ENCODE results near the gene ENOX2. TPM values are rescaled to one million over a fixed set of nuclear protein-coding genes. Genes with fewer than 3 reads are reported as not detected.

ENOX2 gene
- total RNA-seq, 3 donors from 2014 or later, result 10.9 to 14.9 (median 13.0) TPM

GRCh38 chrX:130775849-130776248 lies 127.2 kb downstream of the ENOX2 start:
- Mint-ChIP-seq H3K4me1 (ENCODE audit: low read depth) (no peaks in the 10 kb centered on the region), H3K9me3 (no peaks in the 10 kb centered on the region), H3K4me3 (no peak overlapping the region), H3K27me3 (ENCODE audit: low read depth) (no peaks in the 10 kb centered on the region), H3K36me3 (ENCODE audit: insufficient read depth) (peaks cover 19% of the 10 kb centered on the region)
- DNase-seq (no peak), ATAC-seq (no peak)

- no peaks in the 10 kb centered on the region for H3K4me1 Mint-ChIP-seq (ENCODE audit: low read depth)
- H3K36me3 Mint-ChIP-seq (ENCODE audit: insufficient read depth), result peaks cover 5% of the 10 kb centered on the region
- no peaks in the 10 kb centered on the region for H3K27me3 Mint-ChIP-seq (ENCODE audit: low read depth)
- H3K9me3 Mint-ChIP-seq, result no peaks in the 10 kb centered on the region
- H3K4me3 Mint-ChIP-seq, result no peak overlapping the region
- no peak for DNase-seq
- ATAC-seq, result no peak
Observed at GRCh38 chrX:130772776-130773143, 130.2 kb downstream of the ENOX2 start.

DNA sequence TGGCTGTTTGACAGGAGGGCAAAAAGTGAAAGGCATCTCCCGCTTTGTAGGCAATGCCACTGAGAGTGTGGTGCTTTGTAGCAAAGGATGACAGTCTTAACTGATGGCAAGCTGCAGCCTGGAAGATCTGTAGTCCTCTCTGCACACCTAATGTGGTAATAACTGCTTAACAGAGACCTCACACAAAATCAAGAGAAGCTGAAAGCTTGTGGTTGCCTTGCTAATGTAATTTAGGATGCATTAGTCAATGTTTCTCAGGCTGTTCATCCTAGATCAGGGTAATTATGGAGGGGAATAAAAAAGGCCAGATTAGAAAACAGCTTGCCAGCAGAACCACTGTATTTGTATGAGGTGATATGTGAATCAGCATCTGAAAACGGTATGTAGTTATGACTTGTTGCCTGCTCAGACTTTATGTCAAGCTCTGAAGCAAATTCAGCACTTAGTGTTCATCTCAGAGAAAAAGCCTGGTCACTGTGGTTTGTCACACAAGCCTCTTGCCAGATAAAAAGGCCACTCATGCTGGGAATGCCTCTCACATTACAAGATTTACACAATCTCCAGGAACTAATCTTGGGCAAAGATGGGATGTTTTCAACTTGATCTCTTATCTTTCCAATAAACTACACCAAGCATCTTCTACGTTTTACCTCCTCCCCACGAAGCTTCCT lies 130.8 kb downstream of the ENOX2 start:
- no peak for DNase-seq
- no peak for ATAC-seq
- Mint-ChIP-seq H3K36me3 (ENCODE audit: insufficient read depth) (peaks cover 6% of the 10 kb centered on the region), H3K4me3 (no peak overlapping the region), H3K9me3 (no peaks in the 10 kb centered on the region), H3K27me3 (ENCODE audit: low read depth) (no peaks in the 10 kb centered on the region), H3K4me1 (ENCODE audit: low read depth) (no peaks in the 10 kb centered on the region)

DNA sequence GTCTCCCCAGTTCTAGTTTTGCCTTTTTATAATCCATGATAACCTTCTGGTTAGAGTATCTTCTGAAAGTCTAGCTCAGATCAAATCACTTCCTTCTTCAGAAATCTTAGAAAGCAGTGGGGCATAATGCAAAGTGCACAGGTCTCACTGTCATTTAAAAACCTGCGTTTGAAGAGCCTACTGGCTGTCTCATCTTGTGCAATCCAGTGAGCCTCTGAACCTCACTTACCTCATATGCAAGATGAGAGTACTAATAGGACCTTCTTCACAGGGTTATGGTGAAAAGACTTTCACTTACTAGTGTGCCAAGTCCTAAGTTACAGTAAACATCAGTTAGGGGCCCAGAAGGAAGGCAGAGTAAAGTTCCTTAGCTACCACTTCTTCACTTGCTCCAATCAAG lies 131.4 kb downstream of the ENOX2 start:
- Mint-ChIP-seq H3K4me1 (ENCODE audit: low read depth) (no peaks in the 10 kb centered on the region), H3K27me3 (ENCODE audit: low read depth) (no peaks in the 10 kb centered on the region), H3K36me3 (ENCODE audit: insufficient read depth) (peaks cover 4% of the 10 kb centered on the region), H3K9me3 (no peaks in the 10 kb centered on the region), H3K4me3 (no peak overlapping the region)
- no peak for DNase-seq
- no peak for ATAC-seq

- H3K9me3 Mint-ChIP-seq, result no peaks in the 10 kb centered on the region
- H3K27me3 Mint-ChIP-seq (ENCODE audit: low read depth), result no peaks in the 10 kb centered on the region
Observed at GRCh38 chrX:130771230-130771629, 131.8 kb downstream of the ENOX2 start.

GRCh38 chrX:130770615-130771014 lies 132.4 kb downstream of the ENOX2 start:
- Mint-ChIP-seq H3K4me3 (no peak overlapping the region), H3K36me3 (ENCODE audit: insufficient read depth) (peaks cover 4% of the 10 kb centered on the region), H3K4me1 (ENCODE audit: low read depth) (no peaks in the 10 kb centered on the region), H3K27me3 (ENCODE audit: low read depth) (no peaks in the 10 kb centered on the region), H3K9me3 (no peaks in the 10 kb centered on the region)
- DNase-seq (no peak), ATAC-seq (peak in 1 of 2 donors; percentile 21)

More at GRCh38 chrX:130771230-130771629, 131.8 kb downstream of the ENOX2 start:
- no peaks in the 10 kb centered on the region for H3K4me1 Mint-ChIP-seq (ENCODE audit: low read depth)
- no peak overlapping the region for H3K4me3 Mint-ChIP-seq
- DNase-seq (no peak), ATAC-seq (no peak)
- peaks cover 4% of the 10 kb centered on the region for H3K36me3 Mint-ChIP-seq (ENCODE audit: insufficient read depth)

DNA sequence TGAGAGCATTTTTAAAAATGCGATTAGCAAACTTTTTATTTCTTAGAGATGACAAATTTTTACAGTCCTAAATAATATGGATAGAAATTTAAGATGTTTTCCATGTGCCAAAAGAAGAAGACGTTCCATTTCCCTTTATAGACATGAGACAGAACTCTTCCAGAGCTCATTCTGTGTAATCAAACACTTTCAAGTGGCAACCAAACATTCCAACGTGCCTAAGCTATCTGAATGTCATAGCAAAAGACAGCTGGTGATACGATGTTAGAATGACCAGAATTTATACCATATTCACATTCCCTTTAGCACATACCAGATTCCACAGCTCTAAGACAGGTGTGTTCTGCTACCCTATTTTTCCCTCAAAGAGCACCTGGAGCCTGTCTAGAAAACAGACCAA lies 133.2 kb downstream of the ENOX2 start:
- Mint-ChIP-seq H3K27me3 (ENCODE audit: low read depth) (no peaks in the 10 kb centered on the region), H3K4me1 (ENCODE audit: low read depth) (no peaks in the 10 kb centered on the region), H3K36me3 (ENCODE audit: insufficient read depth) (peaks cover 4% of the 10 kb centered on the region), H3K4me3 (no peak overlapping the region), H3K9me3 (no peaks in the 10 kb centered on the region)
- ATAC-seq, result no peak
- no peak for DNase-seq

DNA sequence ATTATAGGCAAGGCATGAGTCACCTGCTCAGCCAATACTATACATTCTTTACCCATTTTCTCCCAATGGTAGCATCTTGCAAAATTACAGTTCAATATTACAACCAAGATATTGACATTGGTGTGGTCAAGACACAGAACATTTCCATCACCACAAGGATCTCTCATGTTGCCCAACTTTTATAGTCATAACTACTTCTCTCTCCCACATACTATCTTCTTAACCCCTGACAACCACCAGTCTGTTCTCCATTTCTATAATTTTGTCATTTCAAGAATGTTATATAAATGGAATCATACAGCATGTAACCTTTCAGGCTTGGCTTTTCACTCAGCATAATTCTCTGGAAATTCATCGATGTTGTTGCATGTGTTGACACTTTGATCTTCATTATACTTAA lies 144.9 kb downstream of the ENOX2 start:
- peaks cover 4% of the 10 kb centered on the region for H3K36me3 Mint-ChIP-seq (ENCODE audit: insufficient read depth)
- DNase-seq (no peak), ATAC-seq (no peak)
- H3K27me3 Mint-ChIP-seq (ENCODE audit: low read depth), result no peaks in the 10 kb centered on the region
- no peak overlapping the region for H3K4me3 Mint-ChIP-seq
- H3K9me3 Mint-ChIP-seq, result no peaks in the 10 kb centered on the region
- H3K4me1 Mint-ChIP-seq (ENCODE audit: low read depth), result no peaks in the 10 kb centered on the region

- DNase-seq (no peak), ATAC-seq (no peak)
- no peaks in the 10 kb centered on the region for H3K9me3 Mint-ChIP-seq
- H3K27me3 Mint-ChIP-seq (ENCODE audit: low read depth), result no peaks in the 10 kb centered on the region
- H3K36me3 Mint-ChIP-seq (ENCODE audit: insufficient read depth), result peaks cover 4% of the 10 kb centered on the region
- no peaks in the 10 kb centered on the region for H3K4me1 Mint-ChIP-seq (ENCODE audit: low read depth)
- no peak overlapping the region for H3K4me3 Mint-ChIP-seq
Observed at GRCh38 chrX:130756233-130756632, 146.8 kb downstream of the ENOX2 start.

DNA sequence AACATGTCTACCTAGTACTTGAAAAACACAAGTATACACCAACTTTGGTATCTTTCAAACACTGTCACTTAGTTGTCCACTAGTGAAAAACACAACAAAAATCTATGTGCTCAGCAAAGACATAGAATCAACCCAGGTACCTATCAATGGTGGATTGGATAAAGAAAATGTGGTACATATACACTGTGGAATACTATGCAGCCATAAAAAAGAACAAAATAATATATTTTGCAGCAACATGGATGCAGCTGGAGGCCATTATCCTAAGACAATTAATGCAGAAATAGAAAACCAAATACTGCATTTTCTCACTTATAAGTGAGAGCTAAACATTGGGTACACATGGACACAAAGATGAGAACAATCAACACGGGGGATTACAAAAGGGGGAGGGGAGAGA lies 148.7 kb downstream of the ENOX2 start:
- H3K27me3 Mint-ChIP-seq (ENCODE audit: low read depth), result no peaks in the 10 kb centered on the region
- ATAC-seq, result no peak
- H3K4me3 Mint-ChIP-seq, result no peak overlapping the region
- no peaks in the 10 kb centered on the region for H3K4me1 Mint-ChIP-seq (ENCODE audit: low read depth)
- H3K9me3 Mint-ChIP-seq, result no peaks in the 10 kb centered on the region
- no peak for DNase-seq
- H3K36me3 Mint-ChIP-seq (ENCODE audit: insufficient read depth), result peaks cover 4% of the 10 kb centered on the region

DNA sequence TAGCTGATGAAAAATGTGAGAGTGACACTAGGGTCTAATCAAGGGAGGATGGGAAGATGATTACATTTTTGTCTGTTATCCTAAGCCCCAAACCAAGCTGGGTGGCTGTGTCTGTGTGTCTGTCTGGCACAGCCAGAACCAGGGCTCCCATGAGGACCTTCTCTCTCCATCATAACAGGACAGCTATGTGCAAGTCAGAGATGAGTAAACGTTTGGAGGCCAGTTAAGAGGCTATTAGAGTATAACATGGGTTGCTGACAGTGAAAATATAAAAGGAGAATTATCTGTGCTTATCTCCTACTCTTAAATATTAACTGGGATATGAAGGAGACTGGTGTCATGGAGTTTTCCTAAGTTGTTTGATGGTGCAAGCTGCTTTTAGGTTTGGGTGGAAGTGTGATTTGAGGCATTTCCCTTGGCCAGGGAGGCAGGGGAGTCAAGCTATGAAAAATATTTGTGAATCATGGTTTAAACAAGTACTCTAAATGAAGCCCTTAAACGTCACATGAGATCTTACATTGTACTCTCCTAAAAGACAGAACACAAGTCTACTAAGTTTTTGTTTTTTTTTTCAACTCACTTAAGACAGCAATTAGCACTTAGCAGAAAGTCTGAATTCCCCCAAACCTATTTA lies 156.2 kb downstream of the ENOX2 start:
- H3K36me3 Mint-ChIP-seq (ENCODE audit: insufficient read depth), result no peaks in the 10 kb centered on the region
- H3K4me3 Mint-ChIP-seq, result no peak overlapping the region
- ATAC-seq (no peak), DNase-seq (no peak)
- no peaks in the 10 kb centered on the region for H3K4me1 Mint-ChIP-seq (ENCODE audit: low read depth)
- H3K9me3 Mint-ChIP-seq, result no peaks in the 10 kb centered on the region
- H3K27me3 Mint-ChIP-seq (ENCODE audit: low read depth), result no peaks in the 10 kb centered on the region

- Mint-ChIP-seq H3K27me3 (ENCODE audit: low read depth) (no peaks in the 10 kb centered on the region), H3K9me3 (no peaks in the 10 kb centered on the region), H3K4me3 (no peak overlapping the region), H3K4me1 (ENCODE audit: low read depth) (no peaks in the 10 kb centered on the region), H3K36me3 (ENCODE audit: insufficient read depth) (no peaks in the 10 kb centered on the region)
- ATAC-seq (no peak), DNase-seq (no peak)
Observed at GRCh38 chrX:130746077-130746476, 156.9 kb downstream of the ENOX2 start.

DNA sequence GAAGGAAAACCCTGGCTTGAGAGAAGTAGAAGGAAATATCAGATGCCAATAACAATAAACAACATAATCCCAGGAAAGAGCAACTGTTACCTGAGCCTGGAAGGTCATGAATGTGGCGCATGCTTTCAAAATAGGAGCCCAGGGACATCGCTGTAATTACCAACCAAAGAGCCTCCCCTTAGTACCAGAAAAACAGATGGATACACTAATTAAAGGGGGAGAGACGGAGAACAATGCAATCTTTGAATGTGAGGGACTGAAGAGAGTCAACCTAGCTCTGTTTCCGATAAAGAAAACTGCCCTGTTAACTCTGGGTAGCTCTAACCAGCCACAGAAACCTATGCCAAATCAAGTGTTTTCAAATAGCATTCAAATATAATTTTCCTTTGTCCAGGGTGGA lies 161.4 kb downstream of the ENOX2 start:
- H3K9me3 Mint-ChIP-seq, result no peaks in the 10 kb centered on the region
- peaks cover 7% of the 10 kb centered on the region for H3K36me3 Mint-ChIP-seq (ENCODE audit: insufficient read depth)
- ATAC-seq (no peak), DNase-seq (no peak)
- H3K4me1 Mint-ChIP-seq (ENCODE audit: low read depth), result no peaks in the 10 kb centered on the region
- H3K4me3 Mint-ChIP-seq, result no peak overlapping the region
- no peaks in the 10 kb centered on the region for H3K27me3 Mint-ChIP-seq (ENCODE audit: low read depth)

- no peaks in the 10 kb centered on the region for H3K9me3 Mint-ChIP-seq
- H3K36me3 Mint-ChIP-seq (ENCODE audit: insufficient read depth), result peaks cover 7% of the 10 kb centered on the region
- no peaks in the 10 kb centered on the region for H3K4me1 Mint-ChIP-seq (ENCODE audit: low read depth)
- H3K27me3 Mint-ChIP-seq (ENCODE audit: low read depth), result no peaks in the 10 kb centered on the region
- DNase-seq, result no peak
- no peak overlapping the region for H3K4me3 Mint-ChIP-seq
- no peak for ATAC-seq
Observed at GRCh38 chrX:130741151-130741550, 161.9 kb downstream of the ENOX2 start.

DNA sequence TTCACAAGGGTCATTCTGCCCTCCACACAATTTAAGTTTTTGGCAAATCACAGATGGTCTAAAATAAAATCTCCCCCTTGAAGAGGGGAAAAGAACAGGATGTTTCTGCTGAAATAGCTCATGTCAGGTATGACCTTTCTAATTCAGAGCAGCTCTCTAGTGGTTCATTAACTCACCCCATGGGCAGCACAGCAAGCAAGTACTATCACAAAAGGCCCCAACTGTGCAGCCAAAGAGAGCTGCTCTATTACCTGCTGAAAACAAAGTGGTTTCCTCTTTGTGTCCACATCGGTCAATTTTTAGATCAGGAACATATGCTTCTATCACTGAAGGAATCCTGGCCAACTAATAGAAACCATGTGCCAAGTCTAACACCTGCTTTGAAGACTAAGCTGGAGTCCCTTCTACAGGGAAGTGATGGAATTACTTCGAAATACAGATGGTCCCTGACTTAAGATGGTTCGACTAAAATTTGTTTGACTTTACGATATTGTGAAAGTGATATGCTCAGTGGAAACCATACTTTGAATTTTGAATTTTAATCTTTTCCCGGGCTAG lies 164.3 kb downstream of the ENOX2 start:
- H3K4me3 Mint-ChIP-seq, result no peak overlapping the region
- no peaks in the 10 kb centered on the region for H3K27me3 Mint-ChIP-seq (ENCODE audit: low read depth)
- peaks cover 8% of the 10 kb centered on the region for H3K36me3 Mint-ChIP-seq (ENCODE audit: insufficient read depth)
- ATAC-seq (no peak), DNase-seq (no peak)
- H3K9me3 Mint-ChIP-seq, result no peaks in the 10 kb centered on the region
- no peaks in the 10 kb centered on the region for H3K4me1 Mint-ChIP-seq (ENCODE audit: low read depth)

All from activated T-cell treated with anti-CD3 and anti-CD28 coated beads, Interleukin-2, amount 50 U/mL, for 4 hours (primary cell).